ENCODE data around the gene CUX1.
"Not testable (repeated sequence)": the region's sequence is repeated elsewhere in the genome, so short reads cannot be mapped to it uniquely, and the experiment has no call there.

CUX1 gene

DNA sequence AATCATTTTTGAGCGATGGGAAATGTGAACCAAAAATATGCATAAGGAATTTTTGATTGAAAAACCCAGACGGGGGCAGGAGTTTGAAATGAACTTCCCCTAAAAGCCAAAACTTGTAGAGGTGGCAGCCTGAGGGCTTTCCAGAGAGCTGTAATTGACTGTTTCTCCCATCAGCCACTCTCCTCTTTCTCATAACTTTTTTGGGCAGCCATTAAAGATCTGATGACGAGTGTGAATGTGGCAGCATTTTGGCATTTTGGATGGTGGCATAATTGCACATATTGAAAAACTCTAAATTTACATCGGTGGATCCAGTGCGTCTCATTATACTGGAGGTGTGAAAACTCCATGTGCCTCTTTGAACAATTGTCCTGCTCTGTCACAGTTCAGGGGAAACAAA lies 159.0 kb downstream of the CUX1 start:
- DNase-seq (ENCODE audit: low read depth in 1 of 2, low spot score in 1 of 2) = no peak

DNA sequence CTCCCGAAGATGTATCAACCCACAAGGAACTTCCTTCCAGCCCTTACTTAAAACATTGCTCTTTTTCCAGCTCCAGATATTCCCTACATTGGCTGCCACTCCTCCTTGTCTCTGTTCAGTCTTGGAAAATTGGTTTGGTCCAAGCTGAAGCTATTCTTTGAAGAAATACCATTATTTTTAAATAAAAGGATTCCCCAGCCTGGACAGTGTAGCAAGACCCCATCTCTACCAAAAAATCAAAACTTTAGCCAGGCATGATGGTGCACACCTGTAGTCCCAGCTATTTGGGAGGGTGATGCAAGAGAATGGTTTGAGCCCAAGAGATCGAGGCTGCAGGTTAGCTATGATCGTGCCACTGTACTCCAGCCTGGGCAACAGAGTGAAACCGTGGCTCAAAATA lies 159.8 kb downstream of the CUX1 start:
- DNase-seq (ENCODE audit: low read depth in 1 of 2, low spot score in 1 of 2) = no peak

DNA sequence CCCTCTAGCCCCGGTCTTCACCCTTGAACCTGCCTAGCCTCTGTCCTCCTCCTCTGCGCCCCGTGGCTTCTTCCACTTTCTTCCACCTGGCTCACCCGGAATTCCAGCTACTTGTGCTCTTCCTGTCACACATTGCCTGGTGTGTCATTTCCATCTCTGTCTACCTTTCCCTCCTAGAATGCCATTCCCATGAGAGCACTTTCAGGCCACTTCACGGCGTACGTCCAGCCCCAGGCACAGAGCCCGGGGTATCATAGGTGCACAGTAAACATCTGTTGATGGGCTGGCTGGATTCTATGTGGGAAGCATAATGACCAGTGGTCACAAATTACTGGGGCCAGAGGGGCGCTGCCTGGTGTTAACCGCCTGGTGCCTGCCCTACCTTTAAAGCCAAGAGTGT lies 161.3 kb downstream of the CUX1 start:
- DNase-seq (ENCODE audit: low read depth in 1 of 2, low spot score in 1 of 2) = no peak

DNA sequence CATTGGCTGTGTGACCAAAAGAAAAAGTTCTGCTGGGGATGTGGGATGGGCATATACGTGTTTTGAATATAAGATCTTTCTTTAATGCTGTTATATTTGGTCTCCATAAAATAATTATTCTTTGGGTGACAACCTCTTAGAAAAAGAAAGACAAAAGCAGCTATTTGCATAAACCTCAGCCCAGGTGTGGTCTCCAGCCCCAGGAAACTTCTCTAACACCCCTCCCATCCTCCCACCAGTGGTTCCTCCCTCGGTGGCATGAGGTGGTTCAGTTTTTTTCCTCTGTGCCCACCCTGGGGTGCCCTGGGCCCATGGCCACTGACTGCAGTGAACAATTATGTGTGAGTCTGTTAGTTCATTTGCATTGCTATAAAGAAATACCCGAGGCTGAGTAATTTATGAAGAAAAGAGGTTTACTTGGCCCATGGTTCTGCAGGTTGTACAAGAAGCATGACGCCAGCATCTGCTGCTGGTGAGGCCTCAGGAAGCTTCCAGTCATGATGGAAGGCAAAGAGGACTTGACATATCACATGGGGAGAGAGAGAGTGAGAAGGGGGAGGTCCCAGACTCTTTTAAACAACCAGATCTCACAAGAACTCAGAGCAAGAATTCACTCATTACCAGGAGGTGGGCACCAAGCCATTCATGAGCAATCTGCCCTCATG lies 165.9 kb downstream of the CUX1 start:
- DNase-seq (ENCODE audit: low read depth in 1 of 2, low spot score in 1 of 2) = no peak

DNA sequence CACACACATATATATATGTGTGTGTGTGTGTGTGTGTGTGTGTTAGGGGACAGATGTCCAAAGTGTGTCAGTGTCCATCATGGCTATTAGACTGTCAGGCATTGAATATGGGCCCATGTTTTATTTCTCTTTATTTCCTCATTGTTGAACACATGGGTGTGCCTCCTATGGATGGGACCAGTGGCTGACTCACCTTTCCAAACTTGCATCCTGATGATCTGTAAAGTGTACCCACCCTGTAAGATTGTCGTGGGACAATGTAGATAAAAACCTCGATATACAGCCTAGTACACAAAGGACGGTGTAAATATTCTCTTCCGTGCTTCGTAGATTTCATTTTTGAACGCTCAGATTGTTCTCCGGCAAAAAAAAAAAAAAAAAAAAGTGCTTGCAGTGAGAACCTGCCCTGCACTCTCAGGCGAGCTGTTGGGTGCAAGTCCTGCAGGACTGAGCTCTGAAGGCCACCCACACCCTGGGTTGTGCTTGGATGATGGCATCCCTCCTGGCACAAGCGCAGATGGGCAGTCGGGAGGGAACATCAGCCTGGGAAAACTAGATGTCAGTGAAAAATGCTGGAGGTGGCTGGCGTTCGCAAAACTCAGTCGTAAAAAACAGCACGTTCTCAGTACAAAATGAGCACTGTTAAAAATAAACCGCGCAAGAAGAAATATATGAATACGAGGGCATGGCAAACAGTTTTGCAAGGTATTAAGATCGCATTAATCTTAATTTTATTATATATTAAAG lies 166.9 kb downstream of the CUX1 start:
- DNase-seq (ENCODE audit: low read depth in 1 of 2, low spot score in 1 of 2) = no peak

GRCh38 chr7:101985057-101985902 lies 167.9 kb downstream of the CUX1 start:
- no peak for DNase-seq (ENCODE audit: low read depth in 1 of 2, low spot score in 1 of 2)

GRCh38 chr7:101985903-101986734 lies 168.7 kb downstream of the CUX1 start:
- DNase-seq (ENCODE audit: low read depth in 1 of 2, low spot score in 1 of 2) = no peak

DNA sequence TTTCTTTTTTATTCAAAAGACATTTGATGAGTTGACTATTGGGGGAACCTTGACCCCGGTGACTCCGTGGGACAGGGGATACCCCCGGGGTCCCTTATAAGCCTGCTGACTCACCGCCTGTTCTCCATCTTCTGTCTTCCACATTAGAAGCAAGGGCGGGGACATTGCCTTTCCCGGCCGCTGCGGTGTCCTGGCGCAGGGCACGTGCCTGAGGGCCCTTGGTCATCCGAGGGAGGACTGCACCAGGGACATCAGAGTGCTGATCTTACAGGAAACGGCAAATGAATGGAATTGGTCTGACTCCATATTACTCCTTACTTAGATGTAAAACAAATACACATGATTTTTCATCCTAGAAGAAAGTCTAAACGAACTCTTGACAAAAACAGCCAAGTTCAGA lies 170.1 kb downstream of the CUX1 start:
- DNase-seq (ENCODE audit: low read depth in 1 of 2, low spot score in 1 of 2) = no peak

DNA sequence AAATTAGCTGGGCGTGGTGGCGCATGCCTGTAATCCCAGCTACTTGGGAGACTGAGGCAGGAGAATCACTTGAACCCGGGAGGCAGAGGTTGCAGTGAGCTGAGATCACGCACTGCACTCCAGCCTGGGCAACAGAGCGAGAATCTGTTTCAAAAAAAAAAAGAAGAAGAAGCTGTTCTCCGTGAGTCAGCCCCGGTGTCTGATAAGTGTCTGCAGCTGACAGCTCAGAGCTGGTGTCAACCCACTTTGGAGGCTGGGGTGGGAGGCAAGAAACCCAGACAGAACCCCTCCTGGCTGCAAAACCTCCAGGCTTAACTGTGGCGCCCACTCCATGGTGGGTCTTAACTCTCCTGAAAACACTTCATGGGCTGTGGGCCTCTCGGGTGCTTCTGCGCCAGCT lies 170.6 kb downstream of the CUX1 start:
- DNase-seq (ENCODE audit: low read depth in 1 of 2, low spot score in 1 of 2) = not testable (repeated sequence)

DNA sequence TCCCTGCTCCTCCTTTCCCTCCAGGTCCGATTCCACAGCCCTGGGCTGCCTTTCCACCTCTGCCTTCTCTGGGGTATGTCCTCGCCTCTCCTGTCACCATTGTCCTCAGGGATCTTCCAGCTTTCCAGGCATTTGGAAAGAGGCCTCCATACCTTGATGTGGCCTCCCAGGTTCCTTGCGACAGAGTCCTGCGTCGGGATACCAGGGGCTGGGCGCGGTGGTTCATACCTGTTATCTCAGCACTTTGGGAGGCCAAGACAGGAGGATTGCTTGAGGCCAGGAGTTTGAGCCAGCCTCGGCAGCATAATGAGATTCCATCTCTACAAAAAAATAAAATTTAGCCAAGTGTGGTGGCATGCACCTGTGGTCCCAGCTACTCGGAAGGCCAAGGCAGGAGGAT lies 171.1 kb downstream of the CUX1 start:
- DNase-seq (ENCODE audit: low read depth in 1 of 2, low spot score in 1 of 2) = no peak

- no peak for DNase-seq (ENCODE audit: low read depth in 1 of 2, low spot score in 1 of 2)
These were observed 171.7 kb downstream of the CUX1 start for GRCh38 chr7:101989101-101989500.

DNA sequence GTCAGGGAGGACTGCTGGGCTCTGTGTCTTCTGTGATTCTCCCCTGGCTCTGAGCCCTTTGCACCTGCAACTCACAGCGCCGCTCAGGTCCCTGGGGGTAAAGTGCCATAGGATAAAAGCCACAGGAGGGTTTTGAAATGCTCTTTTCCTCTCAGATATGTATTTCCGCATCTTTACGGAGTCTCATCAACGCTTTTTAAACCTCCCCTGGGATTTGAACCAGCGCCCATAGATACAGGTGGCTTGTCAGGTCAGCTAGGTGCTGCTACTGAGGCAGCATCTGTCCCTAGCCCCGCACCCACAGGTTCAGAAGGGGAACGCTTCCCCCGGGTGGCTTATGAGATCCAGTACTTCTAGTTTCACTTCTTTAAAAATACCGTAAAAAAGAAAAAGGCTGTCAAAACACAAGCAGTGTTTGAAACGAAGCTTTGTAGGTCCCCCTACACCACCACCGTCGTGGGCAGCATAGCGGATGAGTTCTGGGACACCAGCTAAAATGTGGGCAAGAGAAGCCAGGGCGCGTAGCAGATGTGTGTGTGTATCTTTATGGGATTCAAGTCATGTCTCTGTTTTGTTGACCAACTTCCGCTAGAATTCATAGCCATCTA lies 173.5 kb downstream of the CUX1 start:
- no peak for DNase-seq (ENCODE audit: low read depth in 1 of 2, low spot score in 1 of 2)

DNA sequence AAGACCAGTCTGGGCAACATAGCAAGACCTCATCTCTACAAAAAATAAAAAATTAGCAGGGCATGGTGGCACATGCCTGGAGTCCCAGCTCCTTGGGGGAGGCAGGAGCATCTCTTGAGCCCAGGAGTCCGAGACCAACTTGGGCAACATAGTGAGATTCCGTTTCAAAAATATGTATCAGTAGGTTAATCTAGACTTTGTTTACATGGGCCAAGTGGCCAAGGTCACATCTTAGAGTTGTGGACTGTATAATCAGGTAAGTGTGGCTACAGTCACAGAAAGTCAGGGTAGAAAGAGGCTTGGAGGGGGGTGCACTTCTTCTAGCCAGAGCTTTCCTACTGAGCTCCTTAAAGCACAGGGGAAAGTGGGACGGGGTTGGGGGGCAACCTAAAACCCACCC lies 174.4 kb downstream of the CUX1 start:
- DNase-seq (ENCODE audit: low read depth in 1 of 2, low spot score in 1 of 2) = no peak

- no peak for DNase-seq (ENCODE audit: low read depth in 1 of 2, low spot score in 1 of 2)
These were observed 175.9 kb downstream of the CUX1 start for GRCh38 chr7:101993311-101993710.

- DNase-seq (ENCODE audit: low read depth in 1 of 2, low spot score in 1 of 2) = no peak
These were observed 177.7 kb downstream of the CUX1 start for GRCh38 chr7:101995121-101995520.

DNA sequence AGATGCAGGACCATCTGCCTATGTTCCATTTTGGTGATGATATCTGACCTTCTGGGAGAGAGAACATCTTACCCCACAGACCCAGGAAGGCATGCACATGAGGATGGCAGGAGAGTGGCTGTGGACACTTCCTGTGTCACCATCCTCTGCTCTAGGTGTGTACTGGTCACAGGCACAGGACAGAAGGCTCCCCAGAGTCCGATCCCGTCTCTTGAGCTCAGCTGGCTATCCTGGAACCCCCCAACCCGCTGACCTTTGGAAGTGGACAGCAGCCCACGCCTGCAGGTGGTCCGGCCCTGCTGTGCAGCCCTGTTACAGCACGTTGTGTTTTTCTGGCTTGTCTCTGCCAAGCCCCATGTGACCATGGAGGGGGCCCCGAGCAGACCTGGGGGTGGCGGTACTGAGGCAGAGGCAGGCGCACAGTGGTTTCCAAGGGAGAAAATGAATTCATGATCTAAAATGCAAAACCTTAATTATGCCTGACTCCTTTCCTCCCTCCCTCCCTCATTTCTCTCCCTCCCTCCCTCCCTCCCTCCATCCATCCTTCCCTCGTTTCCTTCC lies 178.8 kb downstream of the CUX1 start:
- no peak for DNase-seq (ENCODE audit: low read depth in 1 of 2, low spot score in 1 of 2)

DNA sequence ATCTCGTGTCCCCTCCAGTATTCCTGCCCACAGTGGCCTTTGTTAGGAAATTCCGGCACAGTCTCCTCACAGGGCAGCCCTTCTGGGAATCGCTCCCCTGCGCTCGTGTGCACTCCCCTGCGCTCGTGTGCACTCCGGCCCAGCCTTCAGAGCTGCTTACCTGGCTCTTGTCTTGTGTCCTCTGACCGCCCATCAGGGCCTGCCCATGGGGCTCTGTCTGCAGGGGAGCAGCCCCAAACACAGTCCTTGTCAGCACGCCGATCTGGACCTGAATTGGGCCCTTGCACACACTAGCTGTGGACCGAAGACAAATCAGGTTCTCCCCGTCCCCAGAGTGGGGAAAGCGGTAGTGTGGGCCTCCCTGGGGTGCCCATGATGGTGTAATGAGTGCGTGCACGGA lies 179.4 kb downstream of the CUX1 start:
- DNase-seq (ENCODE audit: low read depth in 1 of 2, low spot score in 1 of 2) = no peak

GRCh38 chr7:101998029-101998905 lies 180.8 kb downstream of the CUX1 start:
- no peak for DNase-seq (ENCODE audit: low read depth in 1 of 2, low spot score in 1 of 2)

DNA sequence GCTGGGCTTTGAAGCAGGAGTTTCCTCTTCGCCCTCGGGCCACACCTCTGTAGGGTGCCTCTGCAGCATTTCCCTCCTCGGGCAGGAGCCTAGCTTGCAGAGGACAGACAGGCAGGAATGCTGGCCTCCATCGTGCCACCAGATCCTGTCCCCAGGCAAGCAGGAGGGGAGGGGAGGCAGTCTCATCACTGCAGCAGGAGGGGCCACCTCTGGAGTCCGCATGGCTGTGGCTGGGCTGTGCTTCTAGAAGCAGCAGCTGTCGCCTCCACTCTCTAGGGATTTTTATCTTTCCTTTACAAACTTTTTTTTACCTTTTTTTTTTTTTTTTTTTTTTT lies 181.4 kb downstream of the CUX1 start:
- DNase-seq (ENCODE audit: low read depth in 1 of 2, low spot score in 1 of 2) = no peak

DNA sequence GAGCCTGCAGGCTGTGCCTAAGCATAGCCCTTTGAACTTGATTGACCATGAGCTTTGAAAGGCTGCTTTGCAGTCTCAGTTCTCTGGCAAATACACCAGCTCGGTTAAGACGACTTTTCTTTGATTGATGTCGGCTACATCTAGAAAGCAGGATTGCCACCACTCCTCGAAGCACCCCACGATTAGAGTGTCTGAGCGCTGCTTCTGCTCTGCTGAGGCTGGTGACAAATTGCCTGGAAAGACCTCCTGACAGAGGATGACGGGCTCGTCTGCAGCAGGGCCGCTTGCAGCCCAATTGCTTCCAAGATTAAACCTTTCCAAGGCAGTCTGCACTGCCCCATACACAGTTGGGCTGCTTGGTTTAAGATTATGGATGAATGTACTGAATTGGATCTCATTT lies 182.0 kb downstream of the CUX1 start:
- no peak for DNase-seq (ENCODE audit: low read depth in 1 of 2, low spot score in 1 of 2)

All from activated CD4-positive, alpha-beta T cell treated with anti-CD3 and anti-CD28 coated beads, Interleukin-2, amount 50 U/mL, for 24 hours (primary cell).